ENCODE results near the gene LRRC57. TPM values are rescaled to one million over a fixed set of nuclear protein-coding genes. Genes with fewer than 3 reads are reported as not detected.

The LRRC57 gene
- total RNA-seq, 1 experiment from 2014 or later: 18.7 TPM

- no peak overlapping the region; a peak in 1 of 5 replicates for H3K4me3 Mint-ChIP-seq
- peaks cover 10 to 15% of the 10 kb centered on the region in 2 experiments for H3K4me1 Mint-ChIP-seq
- H4K8ac ChIP-seq (replicated peaks; ENCODE audit: insufficient read length, low read depth, low read length): no peak overlapping the region
- H2BK120ac ChIP-seq (ENCODE audit: low read depth, low read length, poor library complexity, severe bottlenecking): no peak overlapping the region
- no peaks in the 10 kb centered on the region for H3K9me3 ChIP-seq (ENCODE audit: control insufficient read depth, low read depth, low read length)
- no peak overlapping the region for H2BK5ac ChIP-seq (ENCODE audit: insufficient read length, low read length)
- no peak overlapping the region for H3K4me2 ChIP-seq (ENCODE audit: insufficient read depth, insufficient read length, low read length)
- no peak overlapping the region for H3K9ac ChIP-seq (ENCODE audit: extremely low read depth, insufficient read length, low read length)
- no peak overlapping the region for H3K18ac ChIP-seq (ENCODE audit: insufficient read length, low read depth, low read length)
- H2AK5ac ChIP-seq (ENCODE audit: insufficient read length, low read length): no peak overlapping the region
- H3K14ac ChIP-seq (ENCODE audit: insufficient read depth, low read length): no peak overlapping the region
- no peak overlapping the region for H3K23ac ChIP-seq (ENCODE audit: insufficient read length, low read depth, low read length)
- H3K4me1 ChIP-seq (ENCODE audit: insufficient read depth, low read length): no peaks in the 10 kb centered on the region
- H3K79me2 ChIP-seq (ENCODE audit: insufficient read depth, low read length): no peaks in the 10 kb centered on the region
- no peak overlapping the region for H3K4ac ChIP-seq (ENCODE audit: low read depth, low read length)
- no peak overlapping the region for H3T11ph ChIP-seq (ENCODE audit: low read length)
- H3K27ac ChIP-seq (ENCODE audit: insufficient read length, low read depth, low read length): no peak overlapping the region
- no peaks in the 10 kb centered on the region for H3K79me1 ChIP-seq (ENCODE audit: insufficient read depth, low read depth, low read length, poor library complexity, severe bottlenecking)
- no CpG with 5 or more reads among the region's 3 CpGs for WGBS (ENCODE audit: extremely low coverage, insufficient read length, low lambda C conversion rate)
- H3K27me3 ChIP-seq (ENCODE audit: insufficient read depth, low read length): no peaks in the 10 kb centered on the region
- no peak overlapping the region for H4K5ac ChIP-seq (ENCODE audit: insufficient read length, low read depth, low read length)
- no peak overlapping the region for H3K27ac Mint-ChIP-seq
- H3K56ac ChIP-seq (ENCODE audit: insufficient read length, low read depth, low read length): no peak overlapping the region
- no peaks in the 10 kb centered on the region for H3K27me3 Mint-ChIP-seq (ENCODE audit: low read depth)
- DNase-seq: no peak
- H2BK15ac ChIP-seq (ENCODE audit: low read depth, low read length): no peak overlapping the region
- no peaks in the 10 kb centered on the region for H3K9me3 Mint-ChIP-seq
- no peak overlapping the region for H4K91ac ChIP-seq (ENCODE audit: insufficient read length, low read depth, low read length)
- TF ChIP-seq, protein P1, sequence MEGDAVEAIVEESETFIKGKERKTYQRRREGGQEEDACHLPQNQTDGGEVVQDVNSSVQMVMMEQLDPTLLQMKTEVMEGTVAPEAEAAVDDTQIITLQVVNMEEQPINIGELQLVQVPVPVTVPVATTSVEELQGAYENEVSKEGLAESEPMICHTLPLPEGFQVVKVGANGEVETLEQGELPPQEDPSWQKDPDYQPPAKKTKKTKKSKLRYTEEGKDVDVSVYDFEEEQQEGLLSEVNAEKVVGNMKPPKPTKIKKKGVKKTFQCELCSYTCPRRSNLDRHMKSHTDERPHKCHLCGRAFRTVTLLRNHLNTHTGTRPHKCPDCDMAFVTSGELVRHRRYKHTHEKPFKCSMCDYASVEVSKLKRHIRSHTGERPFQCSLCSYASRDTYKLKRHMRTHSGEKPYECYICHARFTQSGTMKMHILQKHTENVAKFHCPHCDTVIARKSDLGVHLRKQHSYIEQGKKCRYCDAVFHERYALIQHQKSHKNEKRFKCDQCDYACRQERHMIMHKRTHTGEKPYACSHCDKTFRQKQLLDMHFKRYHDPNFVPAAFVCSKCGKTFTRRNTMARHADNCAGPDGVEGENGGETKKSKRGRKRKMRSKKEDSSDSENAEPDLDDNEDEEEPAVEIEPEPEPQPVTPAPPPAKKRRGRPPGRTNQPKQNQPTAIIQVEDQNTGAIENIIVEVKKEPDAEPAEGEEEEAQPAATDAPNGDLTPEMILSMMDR (conservative IDR thresholded peaks at IDR 0.05): no peak
- H4K20me1 ChIP-seq (ENCODE audit: control insufficient read depth, insufficient read depth, insufficient read length): no peaks in the 10 kb centered on the region
- no peak overlapping the region for H2BK20ac ChIP-seq (ENCODE audit: low read depth, low read length, poor library complexity, severe bottlenecking)
- no peak overlapping the region for H2AFZ ChIP-seq (ENCODE audit: low read length)
- no peaks in the 10 kb centered on the region for H3K23me2 ChIP-seq (ENCODE audit: insufficient read length, low read depth, low read length, poor library complexity, severe bottlenecking)
- peaks cover 0 to 6% (median 0%) of the 10 kb centered on the region in 3 experiments; a peak in 4 of 7 replicates for H3K36me3 Mint-ChIP-seq (ENCODE audit: insufficient read depth in 1 of 3, low read depth in 3 of 3)
- no peak overlapping the region for H2BK12ac ChIP-seq (ENCODE audit: insufficient read length, low read depth, low read length)
Measured at GRCh38 chr15:42592716-42593115, 44.1 kb upstream of the LRRC57 start.

All from H9 (cell line).